ENCODE measurements around the gene CAMTA1. TPM values are rescaled to one million over a fixed set of nuclear protein-coding genes. Genes with fewer than 3 reads are reported as not detected.

CAMTA1 gene
- total and polyA plus RNA-seq, 2 experiments from 2014 or later, result 89.0 to 145 TPM

GRCh38 chr1:6941786-6942185 is 156.5 kb downstream of the CAMTA1 start:
- Histone ChIP-seq H3K27me3 (no peaks in the 10 kb centered on the region), H3K4me1 (ENCODE audit: insufficient read depth) (no peaks in the 10 kb centered on the region), H3K9me3 (ENCODE audit: low read depth) (no peaks in the 10 kb centered on the region), H3K4me3 (no peak overlapping the region), H3K27ac (no peak overlapping the region), H3K36me3 (replicated peaks; ENCODE audit: insufficient read depth, low read depth) (no peaks in the 10 kb centered on the region), H4K20me1 (ENCODE audit: insufficient read depth, poor library complexity, severe bottlenecking) (no peaks in the 10 kb centered on the region), H3K79me2 (no peaks in the 10 kb centered on the region), H3K9me2 (replicated peaks; ENCODE audit: insufficient read depth) (no peaks in the 10 kb centered on the region), H2AFZ (no peak overlapping the region), H3K4me2 (no peak overlapping the region)
- no peak for TF ChIP-seq EZH2phosphoT487 (IDR thresholded peaks at IDR 0.05; ENCODE audit: low read depth, severe bottlenecking, unreplicated experiment)
- no peak for TF ChIP-seq CTCF (IDR thresholded peaks at IDR 0.05; ENCODE audit: poor library complexity)
- no peak for TF ChIP-seq EZH2 (IDR thresholded peaks at IDR 0.05; ENCODE audit: borderline replicate concordance)
- DNase-seq (ENCODE audit: low spot score), result no peak
- WGBS (ENCODE audit: low lambda C conversion rate, missing lambda C conversion rate), result 92% methylated on average over 5 of the region's 5 CpGs

- Histone ChIP-seq H3K9me3 (ENCODE audit: low read depth) (no peaks in the 10 kb centered on the region), H3K4me3 (no peak overlapping the region), H3K4me2 (no peak overlapping the region), H3K27me3 (no peaks in the 10 kb centered on the region), H3K4me1 (ENCODE audit: insufficient read depth) (no peaks in the 10 kb centered on the region), H3K36me3 (replicated peaks; ENCODE audit: insufficient read depth, low read depth) (no peaks in the 10 kb centered on the region), H3K79me2 (no peaks in the 10 kb centered on the region), H3K27ac (no peak overlapping the region), H2AFZ (no peak overlapping the region), H4K20me1 (ENCODE audit: insufficient read depth, poor library complexity, severe bottlenecking) (no peaks in the 10 kb centered on the region), H3K9me2 (replicated peaks; ENCODE audit: insufficient read depth) (no peaks in the 10 kb centered on the region)
- DNase-seq (ENCODE audit: low spot score), result no peak
- TF ChIP-seq EZH2 (IDR thresholded peaks at IDR 0.05; ENCODE audit: borderline replicate concordance), result no peak
- TF ChIP-seq CTCF (IDR thresholded peaks at IDR 0.05; ENCODE audit: poor library complexity), result no peak
- TF ChIP-seq EZH2phosphoT487 (IDR thresholded peaks at IDR 0.05; ENCODE audit: low read depth, severe bottlenecking, unreplicated experiment), result no peak
- 74% methylated on average over 4 of the region's 9 CpGs for WGBS (ENCODE audit: low lambda C conversion rate, missing lambda C conversion rate)
These were observed 157.7 kb downstream of the CAMTA1 start for GRCh38 chr1:6942990-6943389.

GRCh38 chr1:6944434-6944833 is 159.2 kb downstream of the CAMTA1 start:
- H3K27ac ChIP-seq, result no peak overlapping the region
- no peaks in the 10 kb centered on the region for H3K9me3 ChIP-seq (ENCODE audit: low read depth)
- H3K4me3 ChIP-seq, result no peak overlapping the region
- no peak overlapping the region for H3K4me2 ChIP-seq
- no peaks in the 10 kb centered on the region for H3K79me2 ChIP-seq
- H4K20me1 ChIP-seq (ENCODE audit: insufficient read depth, poor library complexity, severe bottlenecking), result no peaks in the 10 kb centered on the region
- H3K9me2 ChIP-seq (replicated peaks; ENCODE audit: insufficient read depth), result no peaks in the 10 kb centered on the region
- no peaks in the 10 kb centered on the region for H3K4me1 ChIP-seq (ENCODE audit: insufficient read depth)
- no peaks in the 10 kb centered on the region for H3K36me3 ChIP-seq (replicated peaks; ENCODE audit: insufficient read depth, low read depth)
- H2AFZ ChIP-seq, result no peak overlapping the region
- H3K27me3 ChIP-seq, result no peaks in the 10 kb centered on the region
- TF ChIP-seq CTCF (IDR thresholded peaks at IDR 0.05; ENCODE audit: poor library complexity), result no peak
- TF ChIP-seq EZH2 (IDR thresholded peaks at IDR 0.05; ENCODE audit: borderline replicate concordance), result no peak
- no peak for TF ChIP-seq EZH2phosphoT487 (IDR thresholded peaks at IDR 0.05; ENCODE audit: low read depth, severe bottlenecking, unreplicated experiment)
- 86% methylated on average over 9 of the region's 9 CpGs for WGBS (ENCODE audit: low lambda C conversion rate, missing lambda C conversion rate)
- no peak for DNase-seq (ENCODE audit: low spot score)

- TF ChIP-seq CTCF (IDR thresholded peaks at IDR 0.05; ENCODE audit: poor library complexity), result no peak
- TF ChIP-seq EZH2 (IDR thresholded peaks at IDR 0.05; ENCODE audit: borderline replicate concordance), result no peak
- no peak for TF ChIP-seq EZH2phosphoT487 (IDR thresholded peaks at IDR 0.05; ENCODE audit: low read depth, severe bottlenecking, unreplicated experiment)
These were observed 162.7 kb downstream of the CAMTA1 start for GRCh38 chr1:6947952-6948351.

More at GRCh38 chr1:6947952-6948351, 162.7 kb downstream of the CAMTA1 start:
- no peaks in the 10 kb centered on the region for H3K79me2 ChIP-seq
- H3K27me3 ChIP-seq, result no peaks in the 10 kb centered on the region
- H3K4me3 ChIP-seq, result no peak overlapping the region
- H3K36me3 ChIP-seq (replicated peaks; ENCODE audit: insufficient read depth, low read depth), result no peaks in the 10 kb centered on the region
- H3K4me2 ChIP-seq, result no peak overlapping the region
- WGBS (ENCODE audit: low lambda C conversion rate, missing lambda C conversion rate), result 92% methylated on average over 2 of the region's 2 CpGs
- no peak overlapping the region for H2AFZ ChIP-seq
- H3K4me1 ChIP-seq (ENCODE audit: insufficient read depth), result no peaks in the 10 kb centered on the region
- no peak overlapping the region for H3K27ac ChIP-seq
- no peaks in the 10 kb centered on the region for H3K9me2 ChIP-seq (replicated peaks; ENCODE audit: insufficient read depth)
- no peaks in the 10 kb centered on the region for H4K20me1 ChIP-seq (ENCODE audit: insufficient read depth, poor library complexity, severe bottlenecking)
- H3K9me3 ChIP-seq (ENCODE audit: low read depth), result no peaks in the 10 kb centered on the region
- DNase-seq (ENCODE audit: low spot score), result no peak

All from hepatocyte (in vitro differentiated cells).